HG03558 (cell line): ENCODE results near the gene ARHGAP8.

Source experiments
- ATAC-seq: cut with Tn5 transposase; IDR thresholded peaks from one replicate; pipeline ENCODE4 v1.9.1; 2021; ENCODE audit warnings: moderate number of reproducible peaks; ENCODE audit not compliant: unreplicated experiment; ENCODE audit errors: extremely low read depth

ARHGAP8 gene

DNA sequence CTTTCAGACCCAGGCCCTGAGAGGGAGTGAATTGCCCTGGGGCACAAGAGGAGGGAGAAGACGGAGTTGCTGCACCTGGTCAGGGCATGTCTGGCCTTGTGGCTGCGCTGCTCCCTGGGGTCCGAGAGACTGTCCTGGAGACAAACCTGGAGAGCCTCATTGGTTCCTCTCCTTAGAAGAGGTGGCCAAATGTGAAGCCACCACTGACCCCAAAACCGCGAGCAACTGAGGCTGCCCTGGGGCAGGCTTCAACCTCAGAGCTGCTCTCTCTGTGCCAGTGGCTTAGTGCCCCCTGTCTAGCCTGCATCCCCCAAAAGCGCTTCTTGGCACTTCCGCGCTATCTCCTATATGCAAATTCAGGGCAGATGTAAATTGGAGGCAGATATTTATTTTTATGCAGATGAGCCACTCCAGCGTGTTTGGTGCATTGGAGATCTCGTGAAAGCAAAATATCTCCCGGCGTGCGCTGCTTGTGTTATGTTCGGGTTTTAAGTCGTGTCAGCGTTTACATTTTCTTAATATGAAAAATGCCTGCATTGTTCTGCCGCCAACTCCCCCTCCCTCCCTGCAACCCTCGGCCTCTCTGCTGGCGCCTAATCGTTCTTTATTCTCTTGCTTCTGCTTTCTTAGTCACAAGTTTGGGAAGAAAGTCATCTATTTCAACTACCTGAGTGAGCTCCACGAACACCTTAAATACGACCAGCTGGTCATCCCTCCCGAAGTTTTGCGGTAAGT lies 69.5 kb downstream of the ARHGAP8 start:
- no peak for ATAC-seq

DNA sequence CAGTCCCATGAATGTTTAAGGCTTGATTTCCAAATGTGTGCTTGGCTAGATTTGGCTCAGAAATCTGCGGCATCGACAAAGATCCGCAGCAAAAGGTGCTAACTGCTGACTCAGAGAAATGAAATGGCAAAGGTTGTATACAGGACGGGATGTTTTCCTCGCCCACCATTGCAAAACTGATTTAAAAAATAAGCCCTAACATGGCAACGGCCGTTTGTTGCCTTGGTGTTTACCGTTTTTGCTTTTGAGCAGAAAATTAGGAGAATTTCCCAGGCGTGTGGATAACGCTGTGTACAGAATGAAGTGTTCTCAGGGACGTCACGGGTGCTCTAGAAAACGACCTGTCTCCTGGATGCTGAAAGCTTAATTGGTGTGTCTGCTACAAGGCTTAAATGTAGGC lies 70.2 kb downstream of the ARHGAP8 start:
- no peak for ATAC-seq

DNA sequence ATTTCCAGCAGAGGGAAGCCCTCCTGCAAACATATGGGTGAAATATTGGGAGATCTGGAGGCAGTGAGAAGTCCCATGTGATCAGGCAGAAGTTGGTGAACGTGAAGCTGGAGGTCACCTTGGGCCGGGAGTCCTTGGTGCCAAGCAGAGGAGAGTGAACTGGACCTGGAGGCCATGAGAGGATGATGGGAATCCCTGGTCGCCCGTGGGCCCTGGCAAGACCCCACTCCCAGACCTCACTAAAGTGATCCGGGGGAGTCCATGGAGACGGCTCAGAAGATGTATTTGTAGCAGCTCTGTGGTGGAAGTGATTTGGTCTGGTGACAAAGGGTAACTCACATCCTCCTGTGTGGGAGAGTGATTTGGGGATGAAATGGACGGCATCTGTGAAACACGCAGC lies 71.0 kb downstream of the ARHGAP8 start:
- no peak for ATAC-seq

DNA sequence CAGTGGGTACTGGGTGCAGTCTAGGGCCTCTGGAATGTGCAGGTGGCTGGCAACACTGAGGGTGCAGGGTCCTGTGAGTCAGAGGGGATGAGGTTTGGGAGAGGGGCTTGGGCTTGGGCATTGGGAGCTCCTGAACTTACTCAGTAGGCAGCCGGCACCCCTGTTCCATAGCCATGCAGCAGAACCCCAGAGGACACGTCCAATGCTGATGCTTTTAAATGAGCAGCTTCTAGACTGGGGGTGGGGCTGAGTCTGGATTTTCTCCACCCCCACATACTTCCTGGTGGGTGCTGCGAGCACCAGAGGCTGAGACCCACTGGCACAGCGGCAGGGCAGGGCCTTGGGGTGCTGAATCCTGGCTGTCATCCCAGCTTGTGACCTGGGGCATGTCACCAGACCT lies 71.4 kb downstream of the ARHGAP8 start:
- no peak for ATAC-seq

DNA sequence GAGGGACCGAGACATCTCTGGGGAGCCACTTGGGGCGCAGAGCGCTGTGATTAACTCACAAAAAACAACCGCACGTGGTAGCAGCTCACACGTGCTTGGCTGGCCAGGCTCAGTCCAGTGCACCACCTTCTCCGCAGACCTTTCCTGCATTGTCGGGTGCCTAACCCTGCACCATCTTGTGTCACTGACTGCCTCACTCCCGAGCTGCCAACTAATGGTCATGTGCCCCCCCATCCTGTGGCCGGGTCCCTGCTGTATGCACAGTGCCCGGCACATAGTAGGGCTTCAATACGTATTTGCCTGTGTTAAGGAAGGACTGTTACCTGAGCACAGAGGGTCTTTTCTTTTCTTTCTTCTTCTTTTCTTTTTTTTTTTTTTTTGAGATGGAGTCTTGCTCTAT lies 71.9 kb downstream of the ARHGAP8 start:
- no peak for ATAC-seq

DNA sequence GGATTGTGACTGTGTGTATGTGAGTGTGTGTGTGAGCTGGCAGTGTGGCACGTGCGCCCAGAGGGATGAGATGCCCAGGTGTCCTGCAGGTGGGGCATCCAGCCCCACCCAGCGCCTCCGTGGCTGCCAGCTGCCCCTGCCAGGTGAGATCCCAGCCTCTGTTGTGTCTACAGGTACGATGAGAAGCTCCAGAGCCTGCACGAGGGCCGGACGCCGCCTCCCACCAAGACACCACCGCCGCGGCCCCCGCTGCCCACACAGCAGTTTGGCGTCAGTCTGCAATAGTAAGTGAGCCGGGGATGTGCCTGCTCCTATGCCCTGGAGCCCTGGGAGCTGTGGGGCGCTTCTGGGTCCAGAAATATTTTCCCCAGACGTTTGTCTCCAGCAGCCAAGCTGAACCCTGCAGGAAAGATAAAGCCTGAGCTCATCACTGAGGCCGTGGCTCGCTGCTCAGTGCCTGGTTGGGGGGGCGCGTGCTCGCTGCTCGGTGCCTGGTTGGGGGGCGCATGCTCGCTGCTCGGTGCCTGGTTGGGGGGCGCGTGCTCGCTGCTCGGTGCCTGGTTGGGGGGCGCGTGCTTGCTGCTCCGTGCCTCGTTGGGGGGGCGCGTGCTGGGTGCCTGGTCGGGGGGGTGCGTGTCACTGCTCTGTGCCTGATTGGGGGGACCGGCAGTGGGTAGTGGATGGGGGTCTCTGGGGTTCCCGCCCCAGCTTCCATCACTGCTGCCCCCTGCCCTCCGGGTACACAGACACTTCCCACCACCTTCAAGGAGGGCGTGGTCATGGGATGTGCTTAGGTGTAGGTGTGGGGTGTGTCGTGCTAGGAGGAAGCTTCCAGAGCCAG lies 73.2 kb downstream of the ARHGAP8 start:
- ATAC-seq = no peak

DNA sequence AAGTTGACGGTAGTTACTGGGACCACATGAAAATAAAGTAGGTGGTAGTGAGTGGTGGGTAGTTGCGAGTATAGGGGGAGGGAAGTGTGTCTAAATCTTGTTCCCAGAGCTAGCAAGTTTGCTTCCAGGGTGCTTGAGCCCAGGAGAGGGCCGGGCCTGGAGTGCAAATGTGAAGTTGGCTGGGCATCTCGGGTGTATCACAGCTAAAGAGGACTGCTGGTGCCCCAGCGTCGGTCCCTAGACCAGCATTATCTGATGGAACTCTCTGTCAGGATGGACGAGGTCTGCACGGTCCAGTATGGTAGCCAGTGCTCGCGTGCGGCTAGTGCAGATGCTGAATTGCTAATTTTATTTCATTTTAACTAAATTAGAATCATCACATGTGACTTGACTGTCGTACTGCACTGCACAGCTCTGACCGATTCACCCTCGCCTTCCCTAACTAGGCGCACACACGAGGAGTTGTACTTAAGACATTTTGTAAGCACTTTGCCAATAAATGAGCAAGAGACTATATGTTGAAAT lies 75.4 kb downstream of the ARHGAP8 start:
- ATAC-seq = no peak

DNA sequence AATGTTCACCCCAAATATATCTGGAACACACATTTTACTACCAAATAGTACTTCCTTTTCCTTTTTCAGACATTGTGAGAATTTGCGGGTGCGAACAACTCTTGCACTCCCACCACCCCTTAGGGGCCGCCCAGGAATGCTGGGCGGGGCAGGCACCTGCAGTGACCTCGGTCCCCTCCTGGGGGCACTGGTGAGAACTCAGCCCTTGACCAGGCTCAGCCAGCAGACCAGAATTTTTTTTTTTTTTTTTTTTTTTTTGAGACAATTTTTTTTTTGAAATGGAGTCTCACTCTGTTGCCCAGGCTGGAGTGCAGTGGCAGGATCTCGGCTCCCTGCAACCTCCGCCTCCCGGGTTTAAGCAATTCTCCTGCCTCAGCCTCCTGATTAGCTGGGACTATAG lies 75.8 kb downstream of the ARHGAP8 start:
- ATAC-seq = no peak

DNA sequence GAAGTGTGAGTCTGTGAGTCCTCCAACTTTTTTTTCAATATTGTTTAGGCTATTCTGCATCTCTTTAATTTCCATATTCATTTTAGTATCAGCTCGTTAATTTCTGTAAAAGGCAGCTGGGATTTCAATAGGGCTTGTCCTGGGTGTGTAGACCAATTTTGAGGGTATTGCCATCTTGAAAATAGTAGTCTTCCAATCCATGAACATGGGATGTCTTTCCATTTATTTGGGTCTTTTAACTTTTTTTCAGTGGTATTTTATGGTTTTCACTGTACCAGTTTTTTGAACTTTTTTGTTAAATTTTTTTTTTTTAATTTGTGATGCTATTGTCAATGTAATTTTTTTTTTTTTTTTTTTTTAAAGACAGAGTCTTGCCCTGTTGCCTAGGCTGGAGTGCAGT lies 79.5 kb downstream of the ARHGAP8 start:
- ATAC-seq = no peak

DNA sequence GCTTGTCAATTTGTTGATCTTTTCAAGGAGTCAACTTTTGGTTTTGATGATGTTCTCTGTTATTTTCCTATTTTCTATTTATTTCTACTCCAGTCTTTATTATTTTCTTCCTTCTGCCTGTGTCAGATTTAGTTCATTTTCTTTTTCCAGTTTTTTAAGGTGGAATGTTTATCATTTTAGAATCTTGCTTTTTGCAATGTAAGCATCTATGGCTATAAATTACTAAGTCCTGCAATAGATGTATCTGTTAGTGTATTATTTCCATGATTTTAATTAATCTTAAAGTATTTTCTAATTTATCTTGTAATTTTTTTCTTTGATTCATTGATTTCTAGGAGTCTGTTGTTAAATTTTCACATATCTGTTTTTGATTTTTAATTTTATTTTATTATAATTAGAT lies 81.7 kb downstream of the ARHGAP8 start:
- no peak for ATAC-seq

DNA sequence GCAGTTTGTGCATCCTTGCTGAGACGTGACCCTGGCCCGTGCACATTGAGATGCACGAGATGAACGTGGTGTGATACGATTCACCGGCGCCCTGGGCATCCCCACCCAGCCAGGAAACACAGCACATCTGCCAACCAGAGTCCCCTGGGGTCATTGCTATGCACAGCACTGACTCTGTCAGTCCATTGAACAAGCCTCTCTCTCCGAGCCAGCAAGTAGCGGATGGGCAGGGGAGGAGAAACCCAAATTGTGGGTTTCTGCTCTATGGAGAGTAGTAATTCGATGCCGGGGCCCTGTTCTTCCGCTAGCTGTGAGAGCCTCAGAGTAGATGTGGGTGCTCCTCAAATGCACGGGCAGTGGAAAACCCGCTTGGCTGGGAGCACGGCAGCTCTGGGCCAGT lies 85.1 kb downstream of the ARHGAP8 start:
- no peak for ATAC-seq

DNA sequence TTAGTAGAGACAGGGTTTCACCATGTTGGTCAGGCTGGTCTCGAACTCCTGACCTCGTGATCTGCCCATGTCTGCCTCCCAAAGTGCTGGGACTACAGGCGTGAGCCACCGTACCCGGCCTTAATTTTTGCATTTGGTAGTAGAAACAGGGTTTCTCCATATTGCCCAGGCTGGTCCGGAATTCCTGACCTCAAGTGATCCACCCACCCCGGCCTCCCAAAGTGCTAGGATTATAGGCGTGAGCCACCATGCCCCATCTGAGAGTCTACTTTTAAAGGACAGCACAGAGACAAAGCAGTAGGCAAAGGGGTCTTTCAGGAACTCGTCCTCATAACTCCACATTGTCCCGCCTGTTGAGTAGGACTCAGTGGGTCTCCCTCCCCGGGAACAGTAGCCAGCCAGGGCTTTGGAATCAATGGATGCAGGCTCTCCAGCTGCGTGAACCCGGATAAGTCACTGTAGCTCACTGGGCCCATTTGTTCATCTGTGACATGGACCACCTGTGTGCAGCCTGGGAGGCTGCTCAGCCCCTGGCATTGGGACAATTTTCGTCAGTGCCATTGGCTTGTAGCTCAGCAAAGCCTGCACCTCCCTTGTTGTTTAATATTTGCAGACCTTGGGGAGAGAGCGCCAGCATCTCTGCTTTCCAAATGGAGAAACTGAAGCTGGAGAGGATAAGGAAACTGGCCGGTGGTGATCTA lies 86.1 kb downstream of the ARHGAP8 start:
- no peak for ATAC-seq

DNA sequence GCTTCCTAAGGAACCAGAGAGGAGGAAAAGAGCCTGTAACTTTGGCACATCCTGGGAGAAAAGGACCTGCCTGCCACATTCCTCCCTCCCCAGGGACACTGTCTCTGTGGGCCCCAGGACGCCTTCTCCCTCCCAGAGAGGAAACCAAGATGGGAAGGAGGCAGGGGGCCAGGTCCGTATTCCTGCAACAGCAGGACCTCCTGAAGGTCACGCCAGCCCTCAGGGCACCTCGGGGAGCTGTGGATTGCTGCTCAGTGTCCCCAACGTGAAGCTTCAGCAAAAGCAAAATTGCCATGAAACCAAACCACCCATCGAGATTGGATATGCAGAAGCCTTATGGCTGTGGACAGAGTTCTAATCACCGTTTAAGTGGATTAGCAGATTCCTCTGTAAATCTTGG lies 86.7 kb downstream of the ARHGAP8 start:
- no peak for ATAC-seq

DNA sequence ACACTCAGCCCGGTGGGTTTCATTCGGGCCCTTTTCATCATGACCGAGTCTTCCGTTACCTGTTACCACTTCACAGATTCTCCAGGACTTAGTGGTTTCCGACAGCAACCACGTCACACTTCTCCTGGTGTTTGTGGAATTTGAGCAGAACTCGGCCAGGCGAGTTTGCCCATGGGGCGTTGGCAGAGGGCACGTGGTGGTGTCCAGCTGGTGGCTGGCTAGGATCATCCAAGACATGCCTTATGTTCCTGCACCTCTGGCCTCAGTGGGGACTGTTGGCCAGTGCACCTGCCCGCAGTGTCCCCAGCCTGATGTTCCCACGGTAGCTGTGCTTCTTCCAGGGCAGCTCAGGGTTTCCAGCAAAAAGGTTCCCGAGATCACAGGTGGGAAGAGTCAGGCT lies 87.3 kb downstream of the ARHGAP8 start:
- no peak for ATAC-seq

DNA sequence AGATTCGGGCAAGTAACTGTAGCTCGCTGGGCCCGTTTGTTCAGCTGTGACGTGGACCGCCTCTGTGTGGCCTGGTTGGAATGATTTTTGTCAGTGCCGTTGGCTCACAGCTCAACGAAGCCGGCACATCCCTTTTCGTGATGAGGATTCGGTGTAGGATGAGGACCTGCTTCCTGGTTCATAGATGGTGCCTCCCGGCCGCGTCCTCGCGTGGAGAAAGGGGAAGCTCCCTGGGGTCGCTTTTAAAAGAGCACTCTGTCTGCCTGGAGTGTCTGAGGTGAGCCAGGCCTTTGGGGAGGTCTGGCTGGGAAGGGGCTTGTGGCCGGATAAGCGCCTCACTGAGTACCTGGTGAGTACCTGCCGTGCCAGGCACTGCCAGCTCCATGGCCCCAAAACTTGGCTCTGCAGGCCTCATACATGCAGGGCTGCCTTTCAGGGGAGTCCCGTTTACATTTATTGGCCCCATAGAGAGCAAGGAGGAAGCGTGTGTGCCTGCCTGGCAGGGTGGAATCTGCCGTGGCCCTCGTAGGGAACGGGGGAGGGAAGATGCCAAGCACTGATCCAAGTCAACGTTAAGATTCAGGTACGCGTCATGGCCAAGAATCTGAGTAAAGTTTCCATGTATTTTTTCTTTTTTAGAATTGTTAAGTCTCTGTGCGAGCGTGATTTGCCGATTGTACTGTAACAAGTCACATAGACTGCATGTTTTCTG lies 88.4 kb downstream of the ARHGAP8 start:
- ATAC-seq = no peak

DNA sequence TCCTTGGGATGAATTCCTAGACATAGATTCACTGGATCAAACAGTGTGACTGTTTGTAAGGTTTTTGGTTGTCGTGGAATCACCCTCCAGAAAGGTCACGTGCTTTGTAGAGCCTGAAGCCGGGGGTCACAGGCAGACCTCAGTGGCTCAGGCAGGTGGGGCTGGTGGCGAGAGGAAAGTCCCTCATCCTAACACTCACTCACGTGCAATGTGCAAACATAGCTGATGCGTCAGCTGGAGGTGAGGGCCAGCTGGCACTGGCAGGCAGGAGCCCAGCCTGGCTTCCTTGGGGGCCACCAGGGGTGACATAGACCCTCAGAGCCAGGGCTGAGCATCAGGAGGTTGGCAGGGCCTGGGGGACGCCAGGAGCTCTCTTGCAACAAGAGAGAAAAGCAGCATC lies 90.0 kb downstream of the ARHGAP8 start:
- ATAC-seq = no peak

DNA sequence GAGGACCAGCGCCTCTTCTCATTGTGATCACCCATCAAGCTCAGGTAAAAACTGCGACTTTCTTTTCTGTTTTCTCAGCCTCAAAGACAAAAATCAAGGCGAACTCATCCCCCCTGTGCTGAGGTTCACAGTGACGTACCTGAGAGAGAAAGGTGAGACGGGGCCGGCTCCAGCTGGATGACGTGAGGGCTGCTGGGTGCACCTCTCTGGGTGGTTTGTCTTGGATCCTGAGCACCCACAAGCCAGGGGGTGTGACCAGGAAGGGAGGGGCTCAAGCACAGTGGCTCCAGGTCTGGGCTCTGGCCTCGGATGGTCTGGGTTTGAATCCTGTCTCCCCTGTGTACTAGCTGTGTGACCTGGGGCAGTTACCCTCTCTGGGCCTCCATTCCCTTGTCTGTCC lies 92.8 kb downstream of the ARHGAP8 start:
- ATAC-seq = no peak

DNA sequence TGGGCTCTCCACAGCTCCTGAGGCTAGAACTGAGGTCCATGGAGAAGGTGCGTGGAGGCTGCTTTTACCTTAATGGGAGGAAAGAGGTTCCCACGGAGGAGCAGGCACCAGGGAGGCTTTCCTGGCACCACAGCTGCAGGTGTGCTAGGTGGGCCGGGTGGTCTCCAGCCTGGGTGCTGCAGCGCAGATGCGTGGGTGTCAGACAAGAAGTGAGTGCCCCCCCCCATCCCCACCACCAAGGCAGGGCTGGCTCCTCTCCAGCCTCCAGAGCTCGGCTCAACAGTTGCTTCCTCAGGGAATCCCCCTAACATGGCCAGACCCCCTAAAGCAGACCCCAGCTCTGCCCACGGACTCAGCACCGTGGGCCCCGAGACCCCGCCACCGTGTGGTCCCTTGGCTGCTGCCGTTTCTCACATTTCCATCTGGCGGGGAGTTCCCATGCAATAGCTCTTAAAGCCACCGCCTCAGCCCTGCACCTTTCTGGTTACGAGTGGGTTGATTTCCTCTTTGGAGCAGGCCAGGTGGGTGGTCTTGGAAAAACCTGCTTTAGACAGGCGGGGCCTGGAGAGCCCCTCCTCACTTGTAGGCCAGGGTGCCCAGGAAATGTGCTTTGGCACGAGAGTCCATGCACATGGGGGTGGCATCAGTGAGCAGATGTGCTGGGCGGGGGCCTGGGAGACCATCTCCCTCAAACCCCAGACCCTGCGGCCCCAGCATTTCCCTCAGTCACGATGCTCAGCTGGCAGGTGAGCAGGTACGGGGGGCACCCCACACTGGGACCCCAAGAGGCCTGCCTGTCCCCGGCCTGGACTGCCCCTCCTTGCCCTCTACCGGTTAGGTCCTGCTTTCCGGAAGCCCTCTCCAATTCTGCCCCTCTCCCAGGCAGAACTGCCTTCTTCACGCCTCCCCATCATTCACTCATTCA lies 93.7 kb downstream of the ARHGAP8 start:
- ATAC-seq = no peak

DNA sequence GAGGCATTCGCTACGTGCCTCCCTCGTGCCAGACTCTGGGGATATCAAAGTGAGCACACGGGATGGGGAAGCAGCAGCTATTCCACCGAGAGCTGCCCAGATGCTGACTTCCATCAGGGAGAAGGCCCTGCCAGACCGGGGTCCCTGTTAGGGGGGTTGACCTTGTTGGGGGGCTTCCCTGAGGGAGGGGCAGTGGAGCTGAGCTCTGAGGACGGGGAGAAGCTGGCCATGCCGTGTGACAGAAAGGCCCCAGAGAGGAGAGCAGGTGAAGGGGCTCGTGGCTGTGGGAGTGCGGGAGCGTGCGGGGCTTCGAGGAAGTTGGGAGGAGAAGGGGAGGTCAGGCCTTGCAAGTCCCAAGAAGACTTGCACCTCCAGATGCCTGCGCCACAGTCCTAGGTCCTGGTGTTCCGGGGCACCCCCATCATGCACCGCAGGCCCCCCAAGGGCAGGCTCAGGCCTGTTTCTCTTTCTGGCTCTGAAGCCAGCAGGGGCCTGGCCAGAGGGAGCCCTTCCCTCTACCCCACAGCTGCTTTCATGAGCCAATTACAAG lies 94.4 kb downstream of the ARHGAP8 start:
- no peak for ATAC-seq
